HEK293T (cell line): ENCODE data around the gene GCN1.

ENCODE experiments used
- BHLHE40 ChIP-seq: fragments of 450-650 bp; IDR thresholded peaks from 2 replicates; pipeline ENCODE4 v1.6.1; 2016; ENCODE audit warnings: mild to moderate bottlenecking, moderate library complexity, borderline replicate concordance
- ELF4 ChIP-seq: fragments of 450-650 bp; IDR thresholded peaks from 2 replicates; pipeline ENCODE4 v1.6.1; 2017; ENCODE audit warnings: antibody characterized with exemption

DNA sequence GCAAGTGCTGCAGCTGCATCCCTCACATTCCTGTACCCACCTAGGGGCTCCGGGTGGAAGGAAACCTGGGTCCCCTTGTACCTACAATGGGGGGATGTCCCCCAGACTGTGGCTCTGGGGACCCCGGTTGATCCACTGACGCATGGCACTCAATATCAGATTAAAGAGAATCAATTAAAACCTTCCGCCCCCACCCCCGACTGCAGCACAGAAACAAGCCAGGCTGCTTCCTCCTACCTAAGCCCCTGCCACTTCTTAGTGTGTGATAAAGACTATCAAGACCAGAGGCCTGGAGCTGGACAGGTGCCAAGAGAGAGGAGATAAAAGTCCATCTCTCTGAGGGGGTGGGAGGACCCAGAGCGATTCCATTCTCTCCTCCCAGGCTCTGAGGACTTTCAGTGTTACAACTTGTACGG, 34.6 kb upstream of the GCN1 start:
- TF ChIP-seq BHLHE40, result no peak
- TF ChIP-seq ELF4, result no peak
